Right atrium auricular region (tissue), 2 donors: ENCODE measurements around the gene COPG1. TPM values are rescaled to one million over a fixed set of nuclear protein-coding genes. Genes with fewer than 3 reads are reported as not detected.

ENCODE experiments used
- microRNA-seq, 2 donors: library from miRNA; unstranded; fragments of <30 nt; microRNA quantifications; one replicate each; pipeline ENCODE4, GENCODE V29; 2016 to 2017; ENCODE audit warnings: borderline number of aligned reads in 2 of 2, borderline replicate concordance in 1 of 2
- total RNA-seq, 2 donors: library from RNA; depleted of rRNA; stranded (reverse); fragments of >200 nt; gene quantifications; one replicate each; pipeline ENCODE4 v1.1.0, GENCODE V29; 2016

COPG1 gene
- total RNA-seq, 2 donors from 2014 or later = 88.7 to 99.2 TPM

Small RNA genes within 50 kb of the gene (microRNA-seq; reads per million reads assigned to microRNA genes)
- gene MIR6826 = 0 reads per million in 2 donors

Other genes with a start within 250 kb of the COPG1 start
- 1 to 10 TPM; 1.2 to 1.5 TPM for gene EFCC1, start 248.3 kb upstream of the COPG1 start, total RNA-seq
- gene GP9, start 188.8 kb upstream of the COPG1 start, total RNA-seq = not detected
- 1 to 10 TPM; 5.3 to 8.2 TPM for gene RAB43, start 127.8 kb upstream of the COPG1 start, total RNA-seq
- 10 to 100 TPM; 14.3 to 19.6 TPM for gene ISY1, start 88.5 kb upstream of the COPG1 start, total RNA-seq
- 100 to 1,000 TPM; 440 to 569 TPM for gene CNBP, start 65.7 kb upstream of the COPG1 start, total RNA-seq
- 10 to 100 TPM; 32.7 to 38.9 TPM for gene HMCES, start 29.3 kb downstream of the COPG1 start, total RNA-seq
- gene EFCAB12, start 179.0 kb downstream of the COPG1 start, total RNA-seq = under 1 TPM in 1 of 2 donors, not detected in 1; 0.28 TPM
- 10 to 100 TPM; 17.8 to 26.4 TPM for gene MBD4, start 190.3 kb downstream of the COPG1 start, total RNA-seq
- gene IFT122, start 190.6 kb downstream of the COPG1 start, total RNA-seq = 10 to 100 TPM; 18.5 to 36.9 TPM